ENCODE results near the gene SLC37A4. TPM values are rescaled to one million over a fixed set of nuclear protein-coding genes. Genes with fewer than 3 reads are reported as not detected.
"Not testable (repeated sequence)": the region's sequence is repeated elsewhere in the genome, so short reads cannot be mapped to it uniquely, and the experiment has no call there.

The SLC37A4 gene
- polyA plus RNA-seq, 1 experiment: 21.4 TPM

GRCh38 chr11:119065369-119065768 lies 34.7 kb upstream of the SLC37A4 start:
- no peak for DNase-seq (ENCODE audit: low read depth)
- Histone ChIP-seq H3K4me3 (ENCODE audit: low read depth, low read length) (no peak overlapping the region), H3K36me3 (ENCODE audit: control insufficient read depth, insufficient read depth, low read length) (peaks cover 4% of the 10 kb centered on the region), H3K27me3 (ENCODE audit: control insufficient read depth, insufficient read depth, low read length) (no peaks in the 10 kb centered on the region)
- TF ChIP-seq, protein P1, sequence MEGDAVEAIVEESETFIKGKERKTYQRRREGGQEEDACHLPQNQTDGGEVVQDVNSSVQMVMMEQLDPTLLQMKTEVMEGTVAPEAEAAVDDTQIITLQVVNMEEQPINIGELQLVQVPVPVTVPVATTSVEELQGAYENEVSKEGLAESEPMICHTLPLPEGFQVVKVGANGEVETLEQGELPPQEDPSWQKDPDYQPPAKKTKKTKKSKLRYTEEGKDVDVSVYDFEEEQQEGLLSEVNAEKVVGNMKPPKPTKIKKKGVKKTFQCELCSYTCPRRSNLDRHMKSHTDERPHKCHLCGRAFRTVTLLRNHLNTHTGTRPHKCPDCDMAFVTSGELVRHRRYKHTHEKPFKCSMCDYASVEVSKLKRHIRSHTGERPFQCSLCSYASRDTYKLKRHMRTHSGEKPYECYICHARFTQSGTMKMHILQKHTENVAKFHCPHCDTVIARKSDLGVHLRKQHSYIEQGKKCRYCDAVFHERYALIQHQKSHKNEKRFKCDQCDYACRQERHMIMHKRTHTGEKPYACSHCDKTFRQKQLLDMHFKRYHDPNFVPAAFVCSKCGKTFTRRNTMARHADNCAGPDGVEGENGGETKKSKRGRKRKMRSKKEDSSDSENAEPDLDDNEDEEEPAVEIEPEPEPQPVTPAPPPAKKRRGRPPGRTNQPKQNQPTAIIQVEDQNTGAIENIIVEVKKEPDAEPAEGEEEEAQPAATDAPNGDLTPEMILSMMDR (IDR thresholded peaks at IDR 0.05; ENCODE audit: insufficient read depth, low read depth, low read length): peak; percentile 55
- CTCF ChIA-PET: interaction anchor here (0.6 to 1.9 kb wide), 7 partner anchors 18 to 273 kb away, joined by 3 to 7 read pairs (median 3); partner anchors contain the start of gene HMBS
- POLR2A ChIA-PET: no interaction called here

DNA sequence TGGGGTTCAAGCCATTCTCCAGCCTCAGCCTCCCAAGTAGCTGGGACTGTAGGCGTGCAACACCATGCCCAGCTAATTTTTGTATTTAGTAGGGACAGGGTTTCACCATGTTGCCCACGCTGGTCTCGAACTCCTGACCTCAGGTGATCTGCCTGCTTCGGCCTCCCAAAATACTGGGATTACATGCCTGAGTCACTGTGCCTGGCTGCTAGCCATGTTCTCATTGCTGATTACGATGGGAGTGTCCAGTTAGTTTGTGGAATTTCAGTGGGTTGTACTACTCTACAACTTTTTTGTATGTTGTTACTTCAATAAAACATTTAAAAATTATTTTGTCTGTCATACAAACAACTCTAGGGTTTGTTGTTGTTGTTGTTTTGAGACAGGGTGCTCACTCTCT lies 32.1 kb upstream of the SLC37A4 start:
- CTCF ChIA-PET: interaction anchor here (1.4 kb wide), 1 partner anchor 29 kb away, joined by 4 read pairs; no protein-coding TSS in a partner anchor
- no peaks in the 10 kb centered on the region; the same call in 1 of the 2 replicates for H3K36me3 ChIP-seq (ENCODE audit: control insufficient read depth, insufficient read depth, low read length)
- POLR2A ChIA-PET: no interaction called here
- H3K4me3 ChIP-seq (ENCODE audit: low read depth, low read length): no peak overlapping the region
- TF ChIP-seq, protein P1 (IDR thresholded peaks at IDR 0.05; ENCODE audit: insufficient read depth, low read depth, low read length): no peak
- H3K27me3 ChIP-seq (ENCODE audit: control insufficient read depth, insufficient read depth, low read length): no peaks in the 10 kb centered on the region
- no peak for DNase-seq (ENCODE audit: low read depth)

DNA sequence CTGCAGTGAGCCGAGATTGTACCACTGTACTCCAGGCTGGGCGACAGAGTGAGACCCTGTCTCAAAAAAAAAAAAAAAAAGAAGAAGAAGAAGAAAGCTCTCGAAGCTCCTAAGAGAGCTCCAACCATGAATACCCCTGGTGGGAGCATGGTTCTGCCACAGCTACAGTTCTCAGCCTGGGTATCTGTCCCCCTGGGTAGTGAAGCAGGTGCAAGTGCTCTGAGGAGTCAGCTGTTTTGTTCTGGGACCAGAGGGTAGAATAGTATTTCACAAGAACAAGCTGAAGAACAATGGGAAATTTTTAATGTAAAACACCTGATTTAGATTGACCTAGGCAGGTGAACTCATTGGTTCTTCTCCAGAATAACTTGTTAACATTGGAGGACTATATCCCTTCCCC lies 30.6 kb upstream of the SLC37A4 start:
- DNase-seq (ENCODE audit: low read depth): no peak
- CTCF ChIA-PET: interaction anchor here (1.0 kb wide), 1 partner anchor 12 kb away, joined by 3 read pairs; no protein-coding TSS in a partner anchor
- Histone ChIP-seq H3K27me3 (ENCODE audit: control insufficient read depth, insufficient read depth, low read length) (no peaks in the 10 kb centered on the region), H3K36me3 (ENCODE audit: control insufficient read depth, insufficient read depth, low read length) (no peaks in the 10 kb centered on the region; the same call in 1 of the 2 replicates), H3K4me3 (ENCODE audit: low read depth, low read length) (no peak overlapping the region)
- POLR2A ChIA-PET: no interaction called here
- TF ChIP-seq, protein P1 (IDR thresholded peaks at IDR 0.05; ENCODE audit: insufficient read depth, low read depth, low read length): no peak

DNA sequence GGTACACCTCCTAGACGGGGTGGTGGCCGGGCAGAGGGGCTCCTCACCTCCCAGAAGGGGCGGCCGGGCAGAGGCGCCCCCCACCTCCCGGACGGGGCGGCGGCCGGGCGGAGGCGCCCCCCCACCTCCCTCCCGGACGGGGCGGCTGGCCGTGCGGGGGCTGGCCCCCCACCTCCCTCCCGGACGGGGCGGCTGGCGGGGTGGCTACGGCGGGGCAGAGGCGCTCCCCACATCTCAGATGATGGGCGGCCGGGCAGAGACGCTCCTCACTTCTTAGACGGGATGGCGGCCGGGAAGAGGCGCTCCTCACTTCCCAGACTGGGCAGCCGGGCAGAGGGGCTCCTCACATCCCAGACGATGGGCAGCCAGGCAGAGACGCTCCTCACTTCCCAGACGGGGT lies 28.5 kb upstream of the SLC37A4 start:
- H3K4me3 ChIP-seq (ENCODE audit: low read depth, low read length); CTCF ChIA-PET; H3K36me3 ChIP-seq (ENCODE audit: control insufficient read depth, insufficient read depth, low read length); DNase-seq (ENCODE audit: low read depth); H3K27me3 ChIP-seq (ENCODE audit: control insufficient read depth, insufficient read depth, low read length); POLR2A ChIA-PET: not testable (repeated sequence)

DNA sequence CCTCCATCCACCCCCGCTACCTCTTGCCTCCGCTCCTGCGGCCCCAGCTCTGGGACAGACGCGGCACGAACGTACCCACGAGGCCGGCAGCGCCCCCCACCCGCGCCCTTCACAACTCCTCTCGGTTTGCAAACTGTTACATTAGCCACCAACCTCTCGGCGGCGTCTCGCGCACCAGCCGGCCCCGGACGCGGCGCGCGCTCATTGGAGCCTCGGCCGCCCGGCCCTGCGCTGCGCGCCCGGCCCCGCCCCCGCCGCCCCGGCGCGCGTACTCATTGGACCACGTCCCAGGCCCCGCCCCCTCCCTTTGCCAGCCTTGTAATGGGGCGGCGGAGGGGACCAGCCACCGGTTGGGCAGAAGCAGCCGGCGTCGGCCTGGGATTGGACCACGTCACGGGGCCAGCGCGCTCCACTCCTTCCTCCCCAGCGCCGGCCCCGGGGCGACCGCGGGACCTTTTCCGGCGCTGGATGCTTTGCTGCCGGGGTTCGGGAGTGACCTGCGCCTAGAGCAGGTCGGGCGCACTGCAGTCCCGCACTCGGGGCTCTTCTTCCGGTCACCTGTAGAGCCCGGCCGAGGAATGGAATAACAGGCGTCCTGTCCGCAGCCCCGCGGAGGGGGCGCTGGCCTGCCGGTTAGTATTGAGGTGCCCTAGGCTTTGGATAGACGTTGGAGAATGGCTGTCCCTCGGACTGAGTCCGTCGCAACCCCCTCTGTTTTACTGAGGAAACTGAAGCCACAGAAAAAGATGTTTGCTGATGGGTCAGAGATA lies 26.5 kb upstream of the SLC37A4 start, which contains the start of gene HYOU1:
TSS of gene HYOU1 (minus strand) at position 206 of the 770 bp plus-strand sequence. CDS start 1,045 bp downstream, outside the sequence.
- Histone ChIP-seq H3K36me3 (ENCODE audit: control insufficient read depth, insufficient read depth, low read length) (peaks cover 19% of the 10 kb centered on the region), H3K27me3 (ENCODE audit: control insufficient read depth, insufficient read depth, low read length) (no peaks in the 10 kb centered on the region), H3K4me3 (ENCODE audit: low read depth, low read length) (peak within 1 kb of the TSS; percentile 87)
- ChIA-PET POLR2A (no interaction called here), CTCF (interaction anchor here (0.9 to 1.3 kb wide), 3 partner anchors 11 to 80 kb away, joined by 3 to 4 read pairs (median 3); no protein-coding TSS in a partner anchor)
- DNase-seq (ENCODE audit: low read depth): peak; percentile 61
- TF ChIP-seq, protein P1 (IDR thresholded peaks at IDR 0.05; ENCODE audit: insufficient read depth, low read depth, low read length): peak; percentile 41
